Measurements from ENCODE around the gene DMD.

- TF ChIP-seq POLR2A (IDR thresholded peaks at IDR 0.05) (no peak), CTCF (IDR thresholded peaks at IDR 0.05) (no peak), EP300 (IDR thresholded peaks at IDR 0.05) (no peak)
Observed at GRCh38 chrX:31301203-31301602, 1910.1 kb downstream of the DMD start.
